Measurements from ENCODE around the gene SYNGR3. TPM values are rescaled to one million over a fixed set of nuclear protein-coding genes. Genes with fewer than 3 reads are reported as not detected.
"Not testable (repeated sequence)": the region's sequence is repeated elsewhere in the genome, so short reads cannot be mapped to it uniquely, and the experiment has no call there.

Gene SYNGR3
- total RNA-seq, 4 donors from 2014 or later: 0.38 to 1.0 (median 1.0) TPM; not detected in 1

- Histone ChIP-seq H3K27ac (peak overlapping the region; percentile 39 to 91 (median 88)), H3K4me3 (peak overlapping the region; percentile 63 to 95 (median 72)), H3K36me3 (peaks cover 8 to 30% (median 14%) of the 10 kb centered on the region in 3 donors), H3K9me3 (no peaks in the 10 kb centered on the region), H3K4me1 (peaks cover 24 to 52% (median 35%) of the 10 kb centered on the region in 3 donors), H3K27me3 (no peaks in the 10 kb centered on the region)
- DNase-seq: no peak
- WGBS, 2 donors: 19 to 25% methylated on average over 11 of the region's 14 CpGs
- TF ChIP-seq CTCF (IDR thresholded peaks at IDR 0.05): no peak
- TF ChIP-seq POLR2A (IDR thresholded peaks at IDR 0.05): no peak
- intact Hi-C loops (cut with DNase I): no loop called here
Measured at GRCh38 chr16:1958715-1959268, 31.0 kb upstream of the SYNGR3 start.

- 0 to 1% methylated on average over 13 to 16 of the region's 79 CpGs for WGBS, 2 donors
Measured at GRCh38 chr16:1959269-1960039, 30.3 kb upstream of the SYNGR3 start, which contains the start of gene NDUFB10. TSS of gene NDUFB10 (plus strand) at chr16:1959538. CDS start at chr16:1959625, 87 bp downstream.

GRCh38 chr16:1960665-1961630, 28.8 kb upstream of the SYNGR3 start:
- Histone ChIP-seq H3K27me3 (no peaks in the 10 kb centered on the region), H3K4me1 (peaks cover 30 to 66% (median 42%) of the 10 kb centered on the region in 3 donors), H3K4me3 (peak overlapping the region in 3 of 4 donors; percentile 63 to 95 (median 75)), H3K36me3 (peaks cover 8 to 31% (median 14%) of the 10 kb centered on the region in 3 donors), H3K9me3 (no peaks in the 10 kb centered on the region), H3K27ac (peak overlapping the region; percentile 84 to 91 (median 88))
- DNase-seq: no peak
- 23 to 30% methylated on average over 13 to 15 of the region's 20 CpGs for WGBS, 2 donors
- TF ChIP-seq CTCF (IDR thresholded peaks at IDR 0.05) (peak in 1 of 6 experiments; percentile 10), POLR2A (IDR thresholded peaks at IDR 0.05) (no peak)
- intact Hi-C loops (cut with DNase I): no loop called here

More at GRCh38 chr16:1959269-1960039, 30.3 kb upstream of the SYNGR3 start, which contains the start of gene NDUFB10:
- H3K9me3 ChIP-seq: no peaks in the 10 kb centered on the region
- H3K27ac ChIP-seq: peak within 1 kb of the TSS; percentile 84 to 91 (median 88)
- peak within 1 kb of the TSS; percentile 63 to 95 (median 72) for H3K4me3 ChIP-seq
- DNase-seq: peak; percentile 45
- peaks cover 25 to 58% (median 36%) of the 10 kb centered on the region in 3 donors for H3K4me1 ChIP-seq
- peaks cover 8 to 31% (median 14%) of the 10 kb centered on the region in 3 donors for H3K36me3 ChIP-seq
- H3K27me3 ChIP-seq: no peaks in the 10 kb centered on the region
- intact Hi-C loops (cut with DNase I): no loop called here
- peak; percentile 49 to 82 (median 61) for TF ChIP-seq CTCF (IDR thresholded peaks at IDR 0.05)
- peak in 3 of 4 donors; percentile 73 to 92 (median 84) for TF ChIP-seq POLR2A (IDR thresholded peaks at IDR 0.05)

GRCh38 chr16:1961651-1962067, 28.1 kb upstream of the SYNGR3 start:
- no peak for DNase-seq
- intact Hi-C loops (cut with DNase I): no loop called here
- Histone ChIP-seq H3K9me3 (no peaks in the 10 kb centered on the region), H3K36me3 (peaks cover 8 to 31% (median 14%) of the 10 kb centered on the region in 3 donors), H3K4me3 (no peak overlapping the region), H3K27me3 (no peaks in the 10 kb centered on the region), H3K27ac (peak overlapping the region in 1 of 4 donors; percentile 91), H3K4me1 (peaks cover 33 to 73% (median 43%) of the 10 kb centered on the region in 3 donors)
- TF ChIP-seq POLR2A (IDR thresholded peaks at IDR 0.05) (no peak), CTCF (IDR thresholded peaks at IDR 0.05) (no peak)
- WGBS, 2 donors: 41 to 42% methylated on average over 5 of the region's 6 CpGs

GRCh38 chr16:1962161-1963153, 27.3 kb upstream of the SYNGR3 start:
- Histone ChIP-seq H3K27ac (peak overlapping the region in 3 of 4 donors; percentile 95 to 99 (median 98)), H3K4me3 (peak overlapping the region in 3 of 4 donors; percentile 86 to 99 (median 89)), H3K36me3 (peaks cover 8 to 31% (median 14%) of the 10 kb centered on the region in 3 donors), H3K4me1 (peaks cover 33 to 73% (median 43%) of the 10 kb centered on the region in 3 donors)
- DNase-seq; intact Hi-C loops (cut with DNase I); H3K9me3 ChIP-seq; H3K27me3 ChIP-seq: not testable (repeated sequence)
- WGBS, 2 donors: 48 to 74% methylated on average over 10 to 13 of the region's 37 CpGs

Measured in esophagus squamous epithelium (tissue), 5 donors.